Spleen (tissue), 13 donors: ENCODE data around the gene EAF1. TPM values are rescaled to one million over a fixed set of nuclear protein-coding genes. Genes with fewer than 3 reads are reported as not detected.

Experiments used
- DNase-seq: peaks from one replicate; pipeline ENCODE4 v3.0.0-alpha.2; 2020
- H3K27ac ChIP-seq, 8 donors: fragments of 200-600 bp; sonication (generic) in 7 of 8; 1 replicate in 4 of 8; 2 replicates in 4 of 8; pipeline versions ENCODE4 v1.5.0 to v1.8.0; 2016 to 2021; ENCODE audit warnings: inconsistent platforms in 4 of 8, mild to moderate bottlenecking in 4 of 8, moderate library complexity in 1 of 8
- H3K27me3 ChIP-seq, 7 donors: fragments of 200-600 bp; sonication (generic) in 6 of 7; replicated peaks in 1 of 7; 1 replicate in 4 of 7; 2 replicates in 3 of 7; pipeline versions ENCODE4 v1.5.0 to v1.8.0; 2016 to 2021; ENCODE audit warnings: inconsistent platforms in 3 of 7, mild to moderate bottlenecking in 1 of 7
- H3K36me3 ChIP-seq, 6 donors: fragments of 200-600 bp; sonication (generic) in 5 of 6; 1 replicate in 4 of 6; 2 replicates in 2 of 6; pipeline versions ENCODE4 v1.5.0 to v1.8.0; 2016 to 2021; ENCODE audit warnings: inconsistent platforms in 2 of 6
- H3K4me1 ChIP-seq, 6 donors: fragments of 200-600 bp; sonication (generic) in 5 of 6; 1 replicate in 3 of 6; 2 replicates in 3 of 6; pipeline versions ENCODE4 v1.5.0 to v1.8.0; 2016 to 2021; ENCODE audit warnings: inconsistent platforms in 3 of 6
- H3K4me3 ChIP-seq, 8 donors: fragments of 200-600 bp; sonication (generic) in 7 of 8; 1 replicate in 4 of 8; 2 replicates in 4 of 8; pipeline versions ENCODE4 v1.5.0 to v1.8.0; 2016 to 2021; ENCODE audit warnings: inconsistent platforms in 4 of 8, mild to moderate bottlenecking in 4 of 8, moderate library complexity in 2 of 8
- H3K9me3 ChIP-seq, 8 donors: fragments of 200-600 bp; sonication (generic) in 7 of 8; 1 replicate in 4 of 8; 2 replicates in 4 of 8; pipeline versions ENCODE4 v1.5.0 to v1.8.0; 2016 to 2021; ENCODE audit warnings: inconsistent platforms in 4 of 8
- CTCF ChIP-seq, 11 experiments: fragments of 200-600 bp in 7 of 11; fragments of 450-650 bp in 4 of 11; sonication (generic) in 4 of 11; IDR thresholded peaks in 8 of 11; conservative IDR thresholded peaks in 3 of 11; 1 replicate in 7 of 11; 2 replicates in 4 of 11; pipeline versions ENCODE4 v1.4.0 to v1.8.0; 2016 to 2021; ENCODE audit warnings: antibody characterized with exemption in 11 of 11, inconsistent platforms in 4 of 11, mild to moderate bottlenecking in 1 of 11
- POLR2A ChIP-seq, 3 donors: fragments of 450-650 bp; IDR thresholded peaks; one replicate each; pipeline ENCODE4 v1.5.1; 2017; ENCODE audit warnings: antibody characterized with exemption in 3 of 3, mild to moderate bottlenecking in 1 of 3
- POLR2AphosphoS5 ChIP-seq, 3 donors: sonication (generic); formaldehyde crosslinking; IDR thresholded peaks; one replicate each; pipeline ENCODE4 v1.5.1; 2017; ENCODE audit warnings: antibody characterized with exemption in 3 of 3
- WGBS, 5 donors: extraction: QIAGEN DNeasy Blood & Tissue Kit in 3 of 5; methylation state at CpG; one replicate each; pipeline versions ENCODE4 v1.1.5 to v1.1.7; 2013 to 2018; 5-methylcytosine and 5-hydroxymethylcytosine counted together
- intact Hi-C: fragments of 100-400 bp; cut with DNase I; formaldehyde crosslinking; loops from one replicate; pipeline ENCODE4 v1.15.0; 2023; ENCODE audit warnings: low total_unique reads
- long read RNA-seq, 2 donors: transcript quantifications; one replicate each; lab custom pipeline, GENCODE V29; 2026
- polyA plus RNA-seq, 3 donors: library from polyadenylated mRNA; stranded (reverse); fragments of 200-250 nt; gene quantifications; one replicate each; pipeline ENCODE4 v1.2.1, GENCODE V29; 2013
- total RNA-seq, 7 donors: library from RNA; depleted of rRNA in 3 of 7; stranded (reverse); fragments of >200 nt in 3 of 7; fragmentation: NEBNext Ultra II Directional in 4 of 7; extraction: Animal tissue kit (Norgen Biotek cat#: 25700) in 4 of 7; gene quantifications; one replicate each; pipeline versions ENCODE4 v1.1.0 to v1.2.1, GENCODE V29; 2016 to 2021
- donor health status: healthy with polysubstance abuse.
- donor health status: DM: no; HTN: no; CAD: no; lungs with moderate emphysema.
- donor health status: DM: no; HTN: no; CAD: no.
- donor health status: Bipolar disorder and iron deficiency.
- donor health status: healthy.
- donor health status: DM: no; HTN: no; CAD: no.
- donor health status: DM: yes; HTN: yes; CAD: no.

Gene EAF1
- 10 to 100 TPM; 21.7 to 40.8 (median 28.4) TPM for total RNA-seq
- 1 to 10 TPM; 3.0 to 7.0 (median 4.0) TPM for polyA plus RNA-seq
- long read RNA-seq, donor 1, full-length matches to known transcripts = 1 of 7 reads
- long read RNA-seq, donor 1, partial matches to known transcripts = 6 of 7 reads
- long read RNA-seq, donor 1, other reads (novel, unspliced or antisense) = 0 of 7 reads
- long read RNA-seq, donor 2, full-length matches to known transcripts = 6 of 6 reads
- long read RNA-seq, donor 2, partial matches to known transcripts = 0 of 6 reads
- long read RNA-seq, donor 2, other reads (novel, unspliced or antisense) = 0 of 6 reads

- TF ChIP-seq POLR2AphosphoS5 (IDR thresholded peaks at IDR 0.05) (peak; percentile 83 to 88 (median 85)), POLR2A (IDR thresholded peaks at IDR 0.05) (no peak), CTCF (IDR thresholded peaks at IDR 0.05 in 8 of 11, conservative IDR thresholded peaks at IDR 0.05 in 3 of 11) (peak in 5 of 11 experiments; percentile 9 to 31 (median 23))
- Histone ChIP-seq H3K36me3 (peaks cover 0 to 53% (median 28%) of the 10 kb centered on the region in 6 donors), H3K4me3 (peak within 1 kb of the TSS; percentile 88 to 97 (median 94)), H3K27ac (peak within 1 kb of the TSS; percentile 81 to 94 (median 87)), H3K9me3 (no peaks in the 10 kb centered on the region), H3K4me1 (peaks cover 27 to 87% (median 49%) of the 10 kb centered on the region in 6 donors), H3K27me3 (no peaks in the 10 kb centered on the region)
- intact Hi-C loops = no loop called here
- WGBS, 5 donors = 0 to 1% (median 0%) methylated on average over 36 to 52 of the region's 52 CpGs
- peak; percentile 95 for DNase-seq
Observed at GRCh38 chr3:15427182-15427880, at the start of gene EAF1, which contains the start of gene METTL6. EAF1 (plus strand) TSS chr3:15427598; CDS start chr3:15427780, 182 bp downstream. METTL6 (minus strand) TSS chr3:15427544; CDS start chr3:15426511, 1,033 bp downstream.

GRCh38 chr3:15377961-15378791 lies 49.2 kb upstream of the EAF1 start:
- 23 to 27% (median 26%) methylated on average over 16 of the region's 16 CpGs for WGBS, 5 donors
- intact Hi-C loops = loop anchor here (2.0 kb wide), 1 partner anchor 109 kb away; no protein-coding TSS in a partner anchor
- H3K27ac ChIP-seq = peak overlapping the region; percentile 30 to 79 (median 71)
- H3K9me3 ChIP-seq = no peaks in the 10 kb centered on the region
- peak overlapping the region in 1 of 8 donors; percentile 44 for H3K4me3 ChIP-seq
- DNase-seq = peak; percentile 95
- peak in 2 of 3 donors; percentile 57 to 88 for TF ChIP-seq POLR2AphosphoS5 (IDR thresholded peaks at IDR 0.05)
- TF ChIP-seq POLR2A (IDR thresholded peaks at IDR 0.05) = no peak
- TF ChIP-seq CTCF (IDR thresholded peaks at IDR 0.05 in 8 of 11, conservative IDR thresholded peaks at IDR 0.05 in 3 of 11) = peak; percentile 68 to 96 (median 92)
- H3K27me3 ChIP-seq = no peaks in the 10 kb centered on the region
- H3K36me3 ChIP-seq = no peaks in the 10 kb centered on the region
- peaks cover 0 to 23% (median 8%) of the 10 kb centered on the region in 6 donors for H3K4me1 ChIP-seq

GRCh38 chr3:15380980-15381890 lies 46.2 kb upstream of the EAF1 start:
- Histone ChIP-seq H3K4me3 (no peak overlapping the region), H3K27ac (no peak overlapping the region), H3K36me3 (no peaks in the 10 kb centered on the region), H3K9me3 (peaks cover 0 to 8% (median 7%) of the 10 kb centered on the region in 8 donors), H3K4me1 (peaks cover 4 to 53% (median 33%) of the 10 kb centered on the region in 6 donors), H3K27me3 (no peaks in the 10 kb centered on the region)
- 71 to 92% (median 76%) methylated on average over 6 of the region's 6 CpGs for whole genome bisulfite sequencing, 5 donors
- no peak for DNase-seq
- intact Hi-C loops = no loop called here
- TF ChIP-seq POLR2AphosphoS5 (IDR thresholded peaks at IDR 0.05) = no peak
- no peak for TF ChIP-seq POLR2A (IDR thresholded peaks at IDR 0.05)
- no peak for TF ChIP-seq CTCF (IDR thresholded peaks at IDR 0.05 in 8 of 11, conservative IDR thresholded peaks at IDR 0.05 in 3 of 11)
